ENCODE data around the gene SPARC.

SPARC gene

DNA sequence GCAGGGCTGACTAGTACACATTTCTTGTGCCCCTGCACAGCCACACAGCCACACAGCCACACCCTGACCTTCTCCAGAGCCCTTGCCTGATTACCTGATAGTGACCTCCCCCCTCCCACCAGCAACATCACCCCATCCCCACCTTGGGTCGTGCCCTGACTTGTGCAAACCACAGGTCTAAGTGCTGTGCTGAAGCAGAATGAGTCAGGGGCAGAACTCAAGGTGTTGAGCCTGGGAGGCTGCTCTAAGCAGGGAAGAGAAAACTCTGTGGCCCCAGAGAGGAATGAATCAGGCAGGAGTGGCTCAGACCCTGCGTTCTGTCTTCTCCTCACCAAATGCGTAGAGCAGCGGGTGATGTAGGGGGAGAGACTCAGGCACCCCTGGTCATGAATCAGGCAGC is 71.3 kb downstream of the SPARC start (continued):
- TF ChIP-seq, protein P1, sequence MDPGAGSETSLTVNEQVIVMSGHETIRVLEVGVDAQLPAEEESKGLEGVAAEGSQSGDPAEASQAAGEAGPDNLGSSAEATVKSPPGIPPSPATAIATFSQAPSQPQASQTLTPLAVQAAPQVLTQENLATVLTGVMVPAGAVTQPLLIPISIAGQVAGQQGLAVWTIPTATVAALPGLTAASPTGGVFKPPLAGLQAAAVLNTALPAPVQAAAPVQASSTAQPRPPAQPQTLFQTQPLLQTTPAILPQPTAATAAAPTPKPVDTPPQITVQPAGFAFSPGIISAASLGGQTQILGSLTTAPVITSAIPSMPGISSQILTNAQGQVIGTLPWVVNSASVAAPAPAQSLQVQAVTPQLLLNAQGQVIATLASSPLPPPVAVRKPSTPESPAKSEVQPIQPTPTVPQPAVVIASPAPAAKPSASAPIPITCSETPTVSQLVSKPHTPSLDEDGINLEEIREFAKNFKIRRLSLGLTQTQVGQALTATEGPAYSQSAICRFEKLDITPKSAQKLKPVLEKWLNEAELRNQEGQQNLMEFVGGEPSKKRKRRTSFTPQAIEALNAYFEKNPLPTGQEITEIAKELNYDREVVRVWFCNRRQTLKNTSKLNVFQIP (CRISPR knock-in tag; IDR thresholded peaks at IDR 0.05; ENCODE audit: borderline replicate concordance, low read depth), result no peak
- no peak for TF ChIP-seq ZNF8 (CRISPR knock-in tag; IDR thresholded peaks at IDR 0.05)
- no peak for TF ChIP-seq ZFP3 (CRISPR knock-in tag; IDR thresholded peaks at IDR 0.05)

DNA sequence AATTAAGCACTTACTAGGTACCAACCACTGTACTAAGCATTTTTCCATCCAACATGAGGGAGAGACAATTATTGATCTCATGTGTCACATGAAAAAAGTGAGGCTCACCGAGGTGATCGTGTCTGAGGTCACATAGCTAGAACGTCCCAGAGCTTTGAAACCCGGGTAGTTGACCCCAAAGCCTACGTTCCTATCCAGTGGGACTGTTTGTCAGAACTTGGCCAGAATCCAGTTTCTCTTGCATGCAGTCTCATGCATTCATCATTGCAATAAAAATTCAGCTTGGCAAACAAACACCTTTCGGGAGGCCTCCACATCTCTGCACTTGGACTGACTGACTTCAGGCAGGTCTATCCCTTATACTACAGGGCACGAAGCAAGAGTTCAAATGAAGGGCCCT is 72.2 kb downstream of the SPARC start:
- no peak for TF ChIP-seq TOX (CRISPR knock-in tag; IDR thresholded peaks at IDR 0.05; ENCODE audit: borderline replicate concordance)
- no peak for ATAC-seq

DNA sequence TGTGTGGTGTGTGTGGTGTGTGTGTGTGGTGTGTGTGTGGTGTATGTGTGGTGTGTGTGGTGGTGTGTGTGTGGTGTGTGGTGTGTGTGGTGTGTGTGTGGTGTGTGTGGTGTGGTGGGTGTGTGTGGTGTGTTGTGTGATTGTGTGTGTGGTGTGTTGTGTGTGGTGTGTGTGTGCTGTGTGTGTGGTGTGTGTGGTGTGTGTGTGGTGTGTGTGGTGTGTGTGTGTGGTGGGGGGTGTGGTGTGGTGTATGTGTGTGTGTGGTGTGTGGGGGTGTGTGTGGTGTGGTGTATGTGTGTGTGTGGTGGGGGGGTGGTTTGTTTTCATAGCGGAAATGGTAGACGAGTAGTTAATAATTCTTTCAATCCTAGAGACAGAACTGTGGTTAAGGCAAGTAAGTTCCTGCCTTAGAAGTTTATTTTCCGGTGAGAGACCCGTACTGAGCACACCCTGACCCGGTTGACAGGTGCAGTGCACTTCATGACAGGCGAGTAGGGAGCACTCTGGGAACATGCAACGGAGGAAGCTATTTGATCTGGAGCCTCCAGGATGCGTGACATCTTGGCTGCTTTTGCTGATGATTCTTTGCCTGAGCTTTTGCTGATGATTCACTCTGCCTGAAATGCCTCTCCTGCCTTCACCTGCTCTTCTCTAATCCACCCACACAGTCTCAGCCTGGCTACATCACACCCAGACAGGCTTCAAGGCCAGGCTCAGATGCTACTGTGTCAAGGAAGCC is 73.9 kb downstream of the SPARC start:
- ATAC-seq, result no peak
- TF ChIP-seq ESRRG (CRISPR knock-in tag; IDR thresholded peaks at IDR 0.05), result no peak
- TF ChIP-seq PPARA (CRISPR knock-in tag; IDR thresholded peaks at IDR 0.05; ENCODE audit: borderline replicate concordance), result no peak
- no peak for TF ChIP-seq ZNF8 (CRISPR knock-in tag; IDR thresholded peaks at IDR 0.05)
- TF ChIP-seq ZFP30 (CRISPR knock-in tag; IDR thresholded peaks at IDR 0.05), result no peak

DNA sequence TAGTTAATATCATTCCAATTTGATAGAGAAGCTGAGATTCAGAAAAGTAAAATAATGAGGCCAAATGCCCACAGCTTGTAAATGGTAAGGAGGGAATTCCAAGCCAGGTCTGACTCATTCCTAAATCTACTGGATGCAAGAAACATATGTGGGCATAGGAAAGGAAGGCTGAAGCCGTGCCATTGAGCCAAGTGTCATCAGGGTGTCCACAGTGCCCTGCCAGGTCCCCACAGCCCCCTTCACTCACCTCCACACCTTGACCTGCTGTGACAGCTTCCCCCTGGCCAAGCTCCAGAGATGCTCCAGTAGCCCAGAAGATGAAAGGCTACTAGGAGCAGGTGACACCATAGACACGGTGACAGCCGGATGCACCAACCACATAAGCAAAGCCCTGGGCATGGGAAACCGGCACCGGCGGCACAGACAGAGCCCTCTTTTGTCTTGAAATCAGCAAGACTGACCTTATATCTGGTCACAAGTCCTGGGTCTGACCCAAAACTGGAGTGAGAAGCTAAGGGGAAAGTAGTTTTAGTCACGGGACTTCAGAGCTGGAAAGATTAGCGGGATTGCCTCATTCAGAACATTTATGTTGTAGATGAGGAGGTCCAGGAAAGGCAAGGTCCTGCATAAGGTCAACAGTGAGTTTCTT is 75.5 kb downstream of the SPARC start:
- ATAC-seq, result no peak
- no peak for TF ChIP-seq RARB (CRISPR knock-in tag; IDR thresholded peaks at IDR 0.05)
- TF ChIP-seq ESRRG (CRISPR knock-in tag; IDR thresholded peaks at IDR 0.05), result no peak
- TF ChIP-seq, protein P2, sequence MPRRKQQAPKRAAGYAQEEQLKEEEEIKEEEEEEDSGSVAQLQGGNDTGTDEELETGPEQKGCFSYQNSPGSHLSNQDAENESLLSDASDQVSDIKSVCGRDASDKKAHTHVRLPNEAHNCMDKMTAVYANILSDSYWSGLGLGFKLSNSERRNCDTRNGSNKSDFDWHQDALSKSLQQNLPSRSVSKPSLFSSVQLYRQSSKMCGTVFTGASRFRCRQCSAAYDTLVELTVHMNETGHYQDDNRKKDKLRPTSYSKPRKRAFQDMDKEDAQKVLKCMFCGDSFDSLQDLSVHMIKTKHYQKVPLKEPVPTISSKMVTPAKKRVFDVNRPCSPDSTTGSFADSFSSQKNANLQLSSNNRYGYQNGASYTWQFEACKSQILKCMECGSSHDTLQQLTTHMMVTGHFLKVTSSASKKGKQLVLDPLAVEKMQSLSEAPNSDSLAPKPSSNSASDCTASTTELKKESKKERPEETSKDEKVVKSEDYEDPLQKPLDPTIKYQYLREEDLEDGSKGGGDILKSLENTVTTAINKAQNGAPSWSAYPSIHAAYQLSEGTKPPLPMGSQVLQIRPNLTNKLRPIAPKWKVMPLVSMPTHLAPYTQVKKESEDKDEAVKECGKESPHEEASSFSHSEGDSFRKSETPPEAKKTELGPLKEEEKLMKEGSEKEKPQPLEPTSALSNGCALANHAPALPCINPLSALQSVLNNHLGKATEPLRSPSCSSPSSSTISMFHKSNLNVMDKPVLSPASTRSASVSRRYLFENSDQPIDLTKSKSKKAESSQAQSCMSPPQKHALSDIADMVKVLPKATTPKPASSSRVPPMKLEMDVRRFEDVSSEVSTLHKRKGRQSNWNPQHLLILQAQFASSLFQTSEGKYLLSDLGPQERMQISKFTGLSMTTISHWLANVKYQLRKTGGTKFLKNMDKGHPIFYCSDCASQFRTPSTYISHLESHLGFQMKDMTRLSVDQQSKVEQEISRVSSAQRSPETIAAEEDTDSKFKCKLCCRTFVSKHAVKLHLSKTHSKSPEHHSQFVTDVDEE (CRISPR knock-in tag; IDR thresholded peaks at IDR 0.05), result no peak
- no peak for TF ChIP-seq ZFP3 (CRISPR knock-in tag; IDR thresholded peaks at IDR 0.05)
- TF ChIP-seq, protein P3, sequence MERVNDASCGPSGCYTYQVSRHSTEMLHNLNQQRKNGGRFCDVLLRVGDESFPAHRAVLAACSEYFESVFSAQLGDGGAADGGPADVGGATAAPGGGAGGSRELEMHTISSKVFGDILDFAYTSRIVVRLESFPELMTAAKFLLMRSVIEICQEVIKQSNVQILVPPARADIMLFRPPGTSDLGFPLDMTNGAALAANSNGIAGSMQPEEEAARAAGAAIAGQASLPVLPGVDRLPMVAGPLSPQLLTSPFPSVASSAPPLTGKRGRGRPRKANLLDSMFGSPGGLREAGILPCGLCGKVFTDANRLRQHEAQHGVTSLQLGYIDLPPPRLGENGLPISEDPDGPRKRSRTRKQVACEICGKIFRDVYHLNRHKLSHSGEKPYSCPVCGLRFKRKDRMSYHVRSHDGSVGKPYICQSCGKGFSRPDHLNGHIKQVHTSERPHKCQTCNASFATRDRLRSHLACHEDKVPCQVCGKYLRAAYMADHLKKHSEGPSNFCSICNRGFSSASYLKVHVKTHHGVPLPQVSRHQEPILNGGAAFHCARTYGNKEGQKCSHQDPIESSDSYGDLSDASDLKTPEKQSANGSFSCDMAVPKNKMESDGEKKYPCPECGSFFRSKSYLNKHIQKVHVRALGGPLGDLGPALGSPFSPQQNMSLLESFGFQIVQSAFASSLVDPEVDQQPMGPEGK (CRISPR knock-in tag; IDR thresholded peaks at IDR 0.05; ENCODE audit: borderline replicate concordance), result no peak
- TF ChIP-seq ZC3H10 (CRISPR knock-in tag; IDR thresholded peaks at IDR 0.05), result no peak
- TF ChIP-seq ZFP30 (CRISPR knock-in tag; IDR thresholded peaks at IDR 0.05), result no peak
- no peak for TF ChIP-seq ARNTL (CRISPR knock-in tag; IDR thresholded peaks at IDR 0.05; ENCODE audit: borderline replicate concordance, low read depth)
- no peak for TF ChIP-seq BACH2 (CRISPR knock-in tag; IDR thresholded peaks at IDR 0.05; ENCODE audit: borderline replicate concordance)
- no peak for TF ChIP-seq TCF4 (CRISPR knock-in tag; IDR thresholded peaks at IDR 0.05; ENCODE audit: borderline replicate concordance)
- TF ChIP-seq SNAI2 (CRISPR knock-in tag; IDR thresholded peaks at IDR 0.05), result no peak
- TF ChIP-seq TOX (CRISPR knock-in tag; IDR thresholded peaks at IDR 0.05; ENCODE audit: borderline replicate concordance), result no peak
- TF ChIP-seq, protein P4, sequence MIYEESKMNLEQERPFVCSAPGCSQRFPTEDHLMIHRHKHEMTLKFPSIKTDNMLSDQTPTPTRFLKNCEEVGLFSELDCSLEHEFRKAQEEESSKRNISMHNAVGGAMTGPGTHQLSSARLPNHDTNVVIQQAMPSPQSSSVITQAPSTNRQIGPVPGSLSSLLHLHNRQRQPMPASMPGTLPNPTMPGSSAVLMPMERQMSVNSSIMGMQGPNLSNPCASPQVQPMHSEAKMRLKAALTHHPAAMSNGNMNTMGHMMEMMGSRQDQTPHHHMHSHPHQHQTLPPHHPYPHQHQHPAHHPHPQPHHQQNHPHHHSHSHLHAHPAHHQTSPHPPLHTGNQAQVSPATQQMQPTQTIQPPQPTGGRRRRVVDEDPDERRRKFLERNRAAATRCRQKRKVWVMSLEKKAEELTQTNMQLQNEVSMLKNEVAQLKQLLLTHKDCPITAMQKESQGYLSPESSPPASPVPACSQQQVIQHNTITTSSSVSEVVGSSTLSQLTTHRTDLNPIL (CRISPR knock-in tag; IDR thresholded peaks at IDR 0.05; ENCODE audit: low read depth), result no peak
- TF ChIP-seq, protein P5, sequence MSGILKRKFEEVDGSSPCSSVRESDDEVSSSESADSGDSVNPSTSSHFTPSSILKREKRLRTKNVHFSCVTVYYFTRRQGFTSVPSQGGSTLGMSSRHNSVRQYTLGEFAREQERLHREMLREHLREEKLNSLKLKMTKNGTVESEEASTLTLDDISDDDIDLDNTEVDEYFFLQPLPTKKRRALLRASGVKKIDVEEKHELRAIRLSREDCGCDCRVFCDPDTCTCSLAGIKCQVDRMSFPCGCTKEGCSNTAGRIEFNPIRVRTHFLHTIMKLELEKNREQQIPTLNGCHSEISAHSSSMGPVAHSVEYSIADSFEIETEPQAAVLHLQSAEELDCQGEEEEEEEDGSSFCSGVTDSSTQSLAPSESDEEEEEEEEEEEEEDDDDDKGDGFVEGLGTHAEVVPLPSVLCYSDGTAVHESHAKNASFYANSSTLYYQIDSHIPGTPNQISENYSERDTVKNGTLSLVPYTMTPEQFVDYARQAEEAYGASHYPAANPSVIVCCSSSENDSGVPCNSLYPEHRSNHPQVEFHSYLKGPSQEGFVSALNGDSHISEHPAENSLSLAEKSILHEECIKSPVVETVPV (CRISPR knock-in tag; IDR thresholded peaks at IDR 0.05), result no peak
- TF ChIP-seq ISL1 (CRISPR knock-in tag; IDR thresholded peaks at IDR 0.05), result no peak
